H9 (cell line): ENCODE results near the gene NKD1. TPM values are rescaled to one million over a fixed set of nuclear protein-coding genes. Genes with fewer than 3 reads are reported as not detected.

Source experiments
- DNase-seq: peaks from one replicate; pipeline ENCODE4 v3.0.0-alpha.2; 2017
- H2AFZ ChIP-seq: one replicate; pipeline ENCODE4 v1.6.1; 2013; ENCODE audit warnings: mild to moderate bottlenecking, low read length, control low read depth, moderate library complexity
- H2AK5ac ChIP-seq: 2 replicates; pipeline ENCODE4 v1.6.1; 2013; ENCODE audit warnings: low read length, control low read depth, mixed read lengths; ENCODE audit not compliant: insufficient read length
- H2BK120ac ChIP-seq: one replicate; pipeline ENCODE4 v1.6.1; 2013; ENCODE audit warnings: low read depth, mild to moderate bottlenecking, low read length, control low read depth, inconsistent platforms; ENCODE audit not compliant: poor library complexity, severe bottlenecking
- H2BK12ac ChIP-seq: 2 replicates; pipeline ENCODE4 v1.6.1; 2013; ENCODE audit warnings: low read length, control low read depth, mixed read lengths, low read depth; ENCODE audit not compliant: insufficient read length
- H2BK15ac ChIP-seq: 2 replicates; pipeline ENCODE4 v1.6.1; 2013; ENCODE audit warnings: low read depth, low read length, control low read depth
- H2BK20ac ChIP-seq: one replicate; pipeline ENCODE4 v1.6.1; 2013; ENCODE audit warnings: low read depth, mild to moderate bottlenecking, low read length, control low read depth, inconsistent platforms; ENCODE audit not compliant: poor library complexity, severe bottlenecking
- H2BK5ac ChIP-seq: 2 replicates; pipeline ENCODE4 v1.6.1; 2013; ENCODE audit warnings: low read length, control low read depth, mixed read lengths; ENCODE audit not compliant: insufficient read length
- H3K14ac ChIP-seq: 2 replicates; pipeline ENCODE4 v1.6.1; 2013; ENCODE audit warnings: low read length, control low read depth; ENCODE audit not compliant: insufficient read depth
- H3K18ac ChIP-seq: 2 replicates; pipeline ENCODE4 v1.6.1; 2013; ENCODE audit warnings: low read depth, mild to moderate bottlenecking, mixed read lengths, low read length, control low read depth; ENCODE audit not compliant: insufficient read length
- H3K23ac ChIP-seq: 2 replicates; pipeline ENCODE4 v1.6.1; 2013; ENCODE audit warnings: low read length, control low read depth, mixed read lengths, low read depth; ENCODE audit not compliant: insufficient read length
- H3K23me2 ChIP-seq: 2 replicates; pipeline ENCODE4 v1.6.1; 2013; ENCODE audit warnings: low read depth, mild to moderate bottlenecking, mixed read lengths, low read length, control low read depth; ENCODE audit not compliant: insufficient read length, poor library complexity, severe bottlenecking
- H3K27ac ChIP-seq: 2 replicates; pipeline ENCODE4 v1.5.1; 2013; ENCODE audit warnings: low read length, control low read depth, mixed read lengths, low read depth; ENCODE audit not compliant: insufficient read length
- H3K27me3 ChIP-seq: 2 replicates; pipeline ENCODE4 v1.6.1; 2013; ENCODE audit warnings: low read length, control low read depth, inconsistent platforms; ENCODE audit not compliant: insufficient read depth
- H3K4ac ChIP-seq: 2 replicates; pipeline ENCODE4 v1.6.1; 2013; ENCODE audit warnings: low read depth, mild to moderate bottlenecking, control low read depth, inconsistent platforms, low read length, moderate library complexity
- H3K4me1 ChIP-seq: 2 replicates; pipeline ENCODE4 v1.6.1; 2013; ENCODE audit warnings: low read length, control low read depth, inconsistent platforms; ENCODE audit not compliant: insufficient read depth
- H3K4me2 ChIP-seq: 2 replicates; pipeline ENCODE4 v1.6.1; 2013; ENCODE audit warnings: low read length, control low read depth, mixed read lengths; ENCODE audit not compliant: insufficient read length, insufficient read depth
- H3K56ac ChIP-seq: 2 replicates; pipeline ENCODE4 v1.6.1; 2013; ENCODE audit warnings: low read depth, mild to moderate bottlenecking, mixed read lengths, low read length, control low read depth; ENCODE audit not compliant: insufficient read length
- H3K79me1 ChIP-seq: 2 replicates; pipeline ENCODE4 v1.6.1; 2013; ENCODE audit warnings: low read depth, mild to moderate bottlenecking, moderate library complexity, low read length, control low read depth, inconsistent platforms; ENCODE audit not compliant: insufficient read depth, poor library complexity, severe bottlenecking
- H3K79me2 ChIP-seq: 2 replicates; pipeline ENCODE4 v1.6.1; 2013; ENCODE audit warnings: low read length, control low read depth, inconsistent platforms; ENCODE audit not compliant: insufficient read depth
- H3K9ac ChIP-seq: 2 replicates; pipeline ENCODE4 v1.6.1; 2013; ENCODE audit warnings: low read length, control low read depth, mixed read lengths; ENCODE audit not compliant: insufficient read length; ENCODE audit errors: extremely low read depth
- H3K9me3 ChIP-seq: one replicate; pipeline ENCODE4 v1.6.1; 2013; ENCODE audit warnings: low read depth, low read length, inconsistent platforms; ENCODE audit not compliant: control insufficient read depth
- H3T11ph ChIP-seq: one replicate; pipeline ENCODE4 v1.6.1; 2013; ENCODE audit warnings: mild to moderate bottlenecking, low read length, control low read depth, inconsistent platforms
- H4K20me1 ChIP-seq: one replicate; pipeline ENCODE4 v1.6.1; 2013; ENCODE audit not compliant: control insufficient read depth, insufficient read length, insufficient read depth
- H4K5ac ChIP-seq: 2 replicates; pipeline ENCODE4 v1.6.1; 2013; ENCODE audit warnings: low read depth, mild to moderate bottlenecking, mixed read lengths, low read length, control low read depth; ENCODE audit not compliant: insufficient read length
- H4K8ac ChIP-seq: replicated peaks from 2 replicates; pipeline ENCODE4 v1.6.1; 2013; ENCODE audit warnings: low read length, control low read depth, mixed read lengths, low read depth; ENCODE audit not compliant: insufficient read length
- H4K91ac ChIP-seq: 2 replicates; pipeline ENCODE4 v1.6.1; 2013; ENCODE audit warnings: low read depth, mild to moderate bottlenecking, moderate library complexity, mixed read lengths, low read length, control low read depth; ENCODE audit not compliant: insufficient read length
- H3K27ac Mint-ChIP-seq, 3 experiments: 2 replicates in 2 of 3; 3 replicates in 1 of 3; pipeline ENCODE4 v1.8.0; 2020 to 2021; ENCODE audit warnings: mixed read lengths in 3 of 3, mild to moderate bottlenecking in 1 of 3, moderate library complexity in 1 of 3
- H3K27me3 Mint-ChIP-seq: 2 replicates; pipeline ENCODE4 v1.8.0; 2021; ENCODE audit warnings: low read depth, mild to moderate bottlenecking, moderate library complexity, mixed read lengths
- H3K36me3 Mint-ChIP-seq, 3 experiments: 2 replicates in 2 of 3; 3 replicates in 1 of 3; pipeline ENCODE4 v1.8.0; 2020 to 2021; ENCODE audit warnings: low read depth in 3 of 3, mixed read lengths in 3 of 3; ENCODE audit not compliant: insufficient read depth in 1 of 3
- H3K4me1 Mint-ChIP-seq, 2 experiments: 2 replicates each; pipeline ENCODE4 v1.8.0; 2020; ENCODE audit warnings: mixed read lengths in 2 of 2
- H3K4me3 Mint-ChIP-seq, 2 experiments: 2 replicates in 1 of 2; 3 replicates in 1 of 2; pipeline ENCODE4 v1.8.0; 2020 to 2021; ENCODE audit warnings: mild to moderate bottlenecking in 2 of 2, mixed read lengths in 2 of 2, moderate library complexity in 1 of 2
- H3K9me3 Mint-ChIP-seq, 2 experiments: 2 replicates in 1 of 2; 3 replicates in 1 of 2; pipeline ENCODE4 v1.8.0; 2020; ENCODE audit warnings: mild to moderate bottlenecking in 2 of 2, mixed read lengths in 2 of 2, moderate library complexity in 1 of 2
- WGBS: extraction: QIAGEN DNeasy Blood & Tissue Kit; methylation state at CpG from one replicate; pipeline ENCODE4 v1.1.7; 2013; ENCODE audit warnings: missing lambda C conversion rate, low lambda C conversion rate, mixed read lengths; ENCODE audit not compliant: insufficient read length; ENCODE audit errors: extremely low coverage; 5-methylcytosine and 5-hydroxymethylcytosine counted together
- total RNA-seq: library from RNA; stranded (reverse); gene quantifications from 2 replicates; pipeline ENCODE4 v1.2.1, GENCODE V29; 2021
- TF ChIP-seq, protein P1 (sequence below): fragments of 200-600 bp; sonication (generic); conservative IDR thresholded peaks from 3 replicates; pipeline ENCODE4 v1.8.0; 2021; ENCODE audit warnings: antibody characterized with exemption, mild to moderate bottlenecking

NKD1 gene
- total RNA-seq, 1 experiment from 2014 or later: 1.9 TPM

DNA sequence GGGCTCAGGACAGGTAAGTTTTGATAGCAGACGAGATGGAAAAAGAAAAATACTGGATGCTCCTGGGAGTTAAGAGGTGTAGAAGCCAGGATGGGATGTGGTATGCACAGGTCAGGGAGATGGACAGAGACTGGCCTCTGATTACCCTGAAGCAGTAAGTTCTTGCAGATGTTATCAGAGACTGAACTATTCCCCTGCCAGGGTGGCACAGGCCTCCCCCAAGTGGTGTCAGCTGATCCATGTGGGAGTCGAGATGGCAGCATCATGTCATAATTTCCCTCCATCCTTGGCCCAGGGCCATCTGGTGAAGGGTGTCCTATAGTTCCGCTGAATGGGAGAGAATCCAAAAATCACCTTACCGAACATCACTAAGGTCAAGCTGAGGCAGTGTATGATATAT lies 14.1 kb upstream of the NKD1 start:
- Histone ChIP-seq H3K23me2 (no peaks in the 10 kb centered on the region), H3K23ac (no peak overlapping the region), H2BK120ac (no peak overlapping the region), H3K27ac (no peak overlapping the region), H3K79me1 (no peaks in the 10 kb centered on the region), H3K14ac (no peak overlapping the region), H3T11ph (no peak overlapping the region), H3K4me2 (no peak overlapping the region), H3K4ac (no peak overlapping the region), H3K18ac (no peak overlapping the region), H2BK5ac (no peak overlapping the region), H2BK20ac (no peak overlapping the region), H2BK15ac (no peak overlapping the region), H2AFZ (no peak overlapping the region), H3K27me3 (no peaks in the 10 kb centered on the region), H4K20me1 (no peaks in the 10 kb centered on the region), H3K9ac (no peak overlapping the region), H3K4me1 (no peaks in the 10 kb centered on the region), H3K9me3 (no peaks in the 10 kb centered on the region), H4K8ac (no peak overlapping the region), H4K91ac (no peak overlapping the region), H2BK12ac (no peak overlapping the region), H3K79me2 (no peaks in the 10 kb centered on the region), H4K5ac (no peak overlapping the region), H2AK5ac (no peak overlapping the region), H3K56ac (no peak overlapping the region)
- H3K27ac Mint-ChIP-seq: no peak overlapping the region
- peaks cover 11% of the 10 kb centered on the region in 2 experiments; a peak in 4 of 5 replicates for H3K9me3 Mint-ChIP-seq
- TF ChIP-seq, protein P1, sequence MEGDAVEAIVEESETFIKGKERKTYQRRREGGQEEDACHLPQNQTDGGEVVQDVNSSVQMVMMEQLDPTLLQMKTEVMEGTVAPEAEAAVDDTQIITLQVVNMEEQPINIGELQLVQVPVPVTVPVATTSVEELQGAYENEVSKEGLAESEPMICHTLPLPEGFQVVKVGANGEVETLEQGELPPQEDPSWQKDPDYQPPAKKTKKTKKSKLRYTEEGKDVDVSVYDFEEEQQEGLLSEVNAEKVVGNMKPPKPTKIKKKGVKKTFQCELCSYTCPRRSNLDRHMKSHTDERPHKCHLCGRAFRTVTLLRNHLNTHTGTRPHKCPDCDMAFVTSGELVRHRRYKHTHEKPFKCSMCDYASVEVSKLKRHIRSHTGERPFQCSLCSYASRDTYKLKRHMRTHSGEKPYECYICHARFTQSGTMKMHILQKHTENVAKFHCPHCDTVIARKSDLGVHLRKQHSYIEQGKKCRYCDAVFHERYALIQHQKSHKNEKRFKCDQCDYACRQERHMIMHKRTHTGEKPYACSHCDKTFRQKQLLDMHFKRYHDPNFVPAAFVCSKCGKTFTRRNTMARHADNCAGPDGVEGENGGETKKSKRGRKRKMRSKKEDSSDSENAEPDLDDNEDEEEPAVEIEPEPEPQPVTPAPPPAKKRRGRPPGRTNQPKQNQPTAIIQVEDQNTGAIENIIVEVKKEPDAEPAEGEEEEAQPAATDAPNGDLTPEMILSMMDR: no peak
- H3K4me1 Mint-ChIP-seq: peaks cover 3 to 5% of the 10 kb centered on the region in 2 experiments
- no CpG with 5 or more reads among the region's 4 CpGs for WGBS
- DNase-seq: no peak
- peaks cover 18% of the 10 kb centered on the region for H3K27me3 Mint-ChIP-seq
- H3K4me3 Mint-ChIP-seq: no peak overlapping the region
- no peaks in the 10 kb centered on the region; a peak in 2 of 7 replicates for H3K36me3 Mint-ChIP-seq
